NT2/D1 (cell line): ENCODE measurements around the gene SHFL.

Experiments
- SUZ12 ChIP-seq: IDR thresholded peaks from 2 replicates; pipeline ENCODE4 v1.6.1; 2011; ENCODE audit not compliant: insufficient read length, insufficient read depth; ENCODE audit errors: extremely low read depth
- YY1 ChIP-seq: IDR thresholded peaks from 2 replicates; pipeline ENCODE4 v1.6.1; 2011; ENCODE audit not compliant: insufficient read length, insufficient read depth
- ZNF274 ChIP-seq: IDR thresholded peaks from 2 replicates; pipeline ENCODE4 v1.6.1; 2011; ENCODE audit warnings: mild to moderate bottlenecking, low read depth, low read length

DNA sequence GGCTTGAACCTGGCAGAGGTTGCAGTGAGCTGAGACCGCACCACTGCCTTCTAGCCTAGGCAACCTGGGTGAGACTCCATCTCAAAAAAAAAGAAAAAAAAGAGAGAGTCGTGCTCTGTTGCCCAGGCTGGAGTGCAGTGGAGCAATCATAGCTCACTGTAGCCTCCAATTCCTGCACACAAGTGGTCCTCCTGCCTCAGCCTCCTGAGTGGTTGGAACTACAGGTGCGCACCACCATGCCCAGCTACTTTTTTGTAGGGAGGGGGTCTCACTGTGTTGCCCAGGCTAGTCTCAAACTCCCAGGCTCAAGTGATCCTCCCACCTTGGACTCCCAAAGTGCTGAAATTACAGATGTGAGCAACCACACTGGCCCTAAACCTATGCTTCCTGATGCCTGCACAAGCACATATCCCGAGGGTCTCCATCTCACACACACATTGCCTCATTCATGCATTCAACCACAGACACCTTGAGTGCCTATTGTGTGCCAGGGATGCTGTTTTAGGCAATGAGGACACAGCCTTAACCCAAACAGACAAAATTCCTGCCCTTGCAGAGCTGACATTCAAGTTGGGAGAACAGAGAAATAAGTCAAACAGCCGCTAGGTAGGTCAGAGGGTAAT is 14.2 kb downstream of the SHFL start:
- TF ChIP-seq YY1 (no peak), ZNF274 (no peak), SUZ12 (no peak)
